GM19238 (cell line): ENCODE measurements around the gene ZFP3.
"Not testable (repeated sequence)": the region's sequence is repeated elsewhere in the genome, so short reads cannot be mapped to it uniquely, and the experiment has no call there.

Source experiments
- DNase-seq: peaks from one replicate; pipeline ENCODE4 v3.0.0; 2011; ENCODE audit warnings: low spot score; ENCODE audit not compliant: insufficient read length

Gene ZFP3

GRCh38 chr17:5077275-5077674 is 992 bp upstream of the ZFP3 start:
- not testable (repeated sequence) for DNase-seq

DNA sequence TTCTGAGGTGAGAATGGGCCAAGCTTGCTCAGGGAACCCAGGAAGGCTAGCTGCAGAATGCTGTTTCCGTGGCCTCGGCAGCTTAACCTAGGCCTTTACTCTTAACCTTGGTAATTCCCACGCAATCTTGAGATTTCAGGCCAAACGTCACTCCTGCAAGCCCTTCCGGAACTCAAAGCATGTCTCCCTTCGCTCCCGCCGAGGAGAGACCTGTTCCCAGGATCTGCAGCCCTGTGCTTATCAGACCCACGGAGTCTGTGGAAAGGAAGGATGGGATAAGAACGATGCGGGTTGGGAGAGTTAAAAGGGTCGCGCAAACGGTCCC is 524 bp upstream of the ZFP3 start:
- DNase-seq, result no peak

GRCh38 chr17:5080591-5080990 is 2.3 kb downstream of the ZFP3 start:
- DNase-seq, result no peak

GRCh38 chr17:5092218-5093010 is 14.1 kb downstream of the ZFP3 start:
- no peak for DNase-seq

GRCh38 chr17:5096731-5097100 is 18.4 kb downstream of the ZFP3 start:
- no peak for DNase-seq

DNA sequence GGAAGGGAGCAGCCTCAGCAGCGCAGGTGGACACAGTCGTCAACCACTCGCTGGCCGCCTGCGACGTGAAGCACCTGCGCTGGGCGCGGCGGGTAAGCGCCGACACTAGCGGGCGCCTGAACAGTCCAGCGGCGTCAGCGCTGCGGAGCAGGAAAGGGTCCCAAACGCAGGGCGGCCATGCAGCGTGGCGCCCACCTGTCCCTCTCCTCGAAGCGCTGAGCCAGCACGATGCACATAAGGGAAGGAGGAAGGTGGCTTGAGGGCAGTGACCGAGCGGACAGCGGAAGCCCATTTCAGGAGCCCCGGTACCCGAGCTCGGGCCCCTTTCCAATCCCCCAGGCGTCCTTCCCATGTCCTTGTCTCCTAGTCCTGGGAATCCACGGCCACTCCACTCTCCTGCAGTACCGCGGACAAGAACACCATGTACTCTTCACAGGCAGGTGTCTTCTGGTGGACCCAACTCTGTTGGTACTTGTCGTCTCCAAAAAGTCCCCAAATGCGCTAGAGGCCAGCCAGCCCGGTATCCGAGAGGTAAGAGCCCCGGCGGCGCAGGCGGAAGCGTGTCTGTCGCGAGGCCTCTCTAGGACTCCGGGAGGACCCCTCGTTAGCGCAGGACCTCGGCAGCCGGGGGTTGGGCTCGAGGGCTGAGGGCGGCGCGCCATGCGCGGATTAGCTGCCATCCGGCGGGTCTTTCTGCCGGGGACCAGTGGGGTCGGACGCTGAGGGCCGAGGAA is 19.0 kb downstream of the ZFP3 start:
- no peak for DNase-seq

DNA sequence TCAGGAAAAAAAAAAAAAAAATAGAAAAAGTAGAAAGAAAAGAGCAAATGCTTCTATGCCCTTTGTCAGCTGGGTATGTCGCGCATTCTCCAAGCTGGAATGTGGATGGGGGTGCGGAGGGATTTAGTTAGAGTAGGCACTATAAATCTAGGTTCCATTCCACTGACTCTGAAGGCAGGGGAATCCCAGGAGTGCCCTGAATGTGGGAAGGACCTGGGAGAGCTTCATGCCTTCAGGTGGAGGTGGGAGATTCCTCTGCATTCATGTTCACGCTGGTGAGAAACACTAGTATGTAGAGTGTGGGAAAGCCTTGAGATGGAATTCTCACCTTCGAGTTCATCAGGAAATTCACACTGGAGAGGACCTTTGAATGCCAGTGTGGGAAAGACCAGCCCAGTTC is 21.0 kb downstream of the ZFP3 start:
- DNase-seq, result no peak

DNA sequence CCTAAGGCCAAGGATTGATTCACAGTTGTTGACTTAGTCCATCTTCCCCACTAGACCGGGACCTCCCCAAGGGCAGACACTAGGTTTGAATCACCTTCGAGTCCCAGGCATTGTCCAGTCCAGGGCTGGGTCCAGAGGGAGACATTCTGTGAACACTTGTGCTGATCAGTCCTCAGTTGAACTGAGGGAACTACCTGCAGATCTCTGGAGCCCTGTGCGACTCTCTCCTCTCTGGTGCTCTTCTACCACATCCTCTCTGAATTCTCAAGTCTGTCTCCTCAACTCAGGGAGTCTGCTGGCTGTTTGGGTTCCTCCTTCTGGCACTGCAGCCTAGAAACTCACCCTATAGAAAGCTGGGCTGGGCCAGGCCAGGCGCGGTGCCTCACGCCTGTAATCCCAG is 22.6 kb downstream of the ZFP3 start:
- no peak for DNase-seq

- no peak for DNase-seq
Measured at GRCh38 chr17:5110816-5111215, 32.5 kb downstream of the ZFP3 start.

DNA sequence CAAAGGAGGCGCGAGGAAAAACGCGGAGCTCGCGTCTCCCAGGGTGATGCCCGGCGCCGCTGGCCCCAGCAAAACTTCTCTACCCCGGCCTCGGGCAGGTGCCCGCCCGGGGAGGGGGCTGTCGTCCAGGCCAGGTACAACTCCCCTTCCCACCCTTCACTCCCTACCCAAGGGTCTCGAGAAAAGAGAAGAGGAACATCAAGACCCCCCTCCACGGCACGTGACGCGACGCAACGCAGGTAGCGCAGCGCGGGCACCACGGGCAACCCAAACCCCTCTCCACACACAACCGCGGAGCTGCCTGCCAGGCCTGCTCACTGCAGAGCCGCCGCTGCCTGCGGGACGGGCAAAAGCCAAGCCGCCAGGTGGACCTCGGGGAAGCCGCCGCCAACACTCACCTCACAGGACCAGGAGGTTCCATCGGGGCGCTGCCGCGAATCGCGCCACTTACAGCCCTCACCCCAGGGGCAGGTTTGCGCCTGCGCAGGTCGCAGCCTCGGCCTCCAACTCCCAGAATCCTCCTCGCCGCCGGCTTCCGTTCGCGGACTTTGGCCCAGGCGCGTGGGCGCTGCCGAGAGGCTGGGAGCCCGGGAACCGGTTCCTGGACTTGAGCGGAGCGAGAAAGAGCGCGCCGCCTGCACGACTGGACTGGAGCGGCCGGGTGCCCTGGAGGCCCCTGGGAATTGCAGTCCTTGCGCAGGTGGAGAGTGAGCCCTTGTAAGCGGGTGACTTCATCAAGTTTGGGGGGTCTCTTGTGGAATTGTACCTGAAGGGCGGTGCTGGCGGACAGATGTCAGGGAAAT is 33.3 kb downstream of the ZFP3 start, which contains the start of gene ZNF232:
Gene ZNF232 (minus strand): TSS at position 477 of the 803 bp plus-strand sequence. CDS start 56 bp downstream, at position 421.
- peak; percentile 95 for DNase-seq

DNA sequence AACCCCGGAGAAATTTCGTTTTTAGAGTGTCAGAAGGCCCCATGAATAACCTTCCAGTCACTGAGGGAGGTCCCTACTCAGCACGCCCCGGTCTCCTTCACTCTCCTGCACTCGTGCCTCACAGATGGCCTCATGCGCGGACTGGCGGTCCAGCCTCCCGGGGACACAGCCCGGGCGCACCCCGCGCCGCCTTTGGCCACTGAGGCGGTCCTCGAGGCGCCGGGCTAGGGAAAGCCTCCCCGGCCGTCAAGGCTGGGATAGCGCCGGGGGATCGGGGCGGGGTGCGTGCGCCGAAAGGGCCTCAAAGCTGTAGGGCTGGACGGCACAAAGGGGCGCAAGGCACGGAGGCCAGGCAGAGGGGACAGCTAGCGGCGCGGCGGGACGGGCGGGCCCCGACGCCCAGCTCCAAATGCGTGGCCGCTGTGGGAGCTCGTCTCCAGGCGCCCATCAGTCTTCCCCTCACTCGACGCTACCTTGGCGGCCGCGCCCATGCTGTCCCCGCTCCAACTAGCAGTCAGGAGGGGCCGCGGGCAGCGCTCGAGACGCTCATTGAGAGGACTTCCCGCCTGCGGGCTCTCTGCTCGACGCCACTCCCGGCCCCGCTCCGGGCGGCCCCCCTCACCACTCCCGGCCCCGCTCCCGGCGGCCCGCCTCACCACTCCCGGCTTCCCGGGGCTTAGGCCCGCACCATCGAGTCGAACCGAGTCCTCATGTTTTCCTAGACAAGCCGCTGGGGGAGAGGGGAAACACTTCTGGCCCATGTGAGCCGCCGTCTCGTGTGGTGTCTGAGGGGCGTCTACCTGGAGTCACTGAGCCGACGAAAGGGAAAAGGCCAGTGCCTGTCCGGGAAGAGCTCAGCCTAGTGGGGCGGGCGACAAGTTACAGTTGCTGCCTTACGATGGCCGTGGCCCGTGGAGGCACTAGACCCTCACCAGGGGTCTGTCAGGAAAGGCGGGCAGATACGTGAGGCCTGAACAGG is 37.7 kb downstream of the ZFP3 start, which contains the start of gene USP6:
Gene USP6 (plus strand): TSS at position 360 of the 979 bp plus-strand sequence. CDS start 14,336 bp downstream, outside the sequence.
- no peak for DNase-seq

DNA sequence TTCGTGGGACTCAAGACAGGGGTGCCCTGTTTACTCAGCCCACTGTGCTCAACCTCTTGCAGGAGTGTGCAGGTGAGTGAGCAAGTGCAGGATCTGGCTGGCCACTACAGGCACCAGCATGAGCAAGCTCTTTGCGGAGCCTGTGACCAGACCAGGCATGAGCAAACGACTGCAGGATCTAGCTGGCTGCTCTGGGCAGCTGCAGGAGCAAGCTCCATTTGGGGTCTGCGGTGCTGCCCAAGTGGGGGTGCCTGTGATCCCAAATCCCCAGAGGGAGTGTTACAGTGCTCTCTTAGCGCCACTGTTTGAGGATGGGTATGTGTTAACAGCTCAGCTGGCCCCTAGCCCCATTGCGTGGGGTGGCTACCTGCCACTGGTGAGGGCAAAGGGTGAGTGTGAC is 40.0 kb downstream of the ZFP3 start:
- no peak for DNase-seq

DNA sequence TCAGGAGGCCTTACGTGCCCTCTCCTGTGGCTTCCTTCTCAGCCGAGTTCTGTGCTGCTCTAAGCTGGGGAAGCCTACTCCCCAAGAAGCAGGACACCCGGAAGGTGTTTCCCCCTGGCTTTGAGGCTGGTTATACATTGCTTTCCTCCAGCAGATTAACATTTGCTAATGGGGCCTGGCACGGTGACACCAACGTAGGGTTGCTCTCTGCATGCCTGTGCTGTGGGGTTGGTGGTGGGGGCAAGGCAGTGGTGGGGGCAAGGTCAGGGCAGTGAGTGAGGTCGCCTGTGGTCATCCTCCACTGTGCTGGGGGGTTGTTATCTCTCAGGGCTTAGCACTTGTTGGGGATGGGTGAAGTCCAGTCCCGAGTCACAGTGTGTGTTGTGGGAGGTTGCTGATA is 41.8 kb downstream of the ZFP3 start:
- no peak for DNase-seq

DNA sequence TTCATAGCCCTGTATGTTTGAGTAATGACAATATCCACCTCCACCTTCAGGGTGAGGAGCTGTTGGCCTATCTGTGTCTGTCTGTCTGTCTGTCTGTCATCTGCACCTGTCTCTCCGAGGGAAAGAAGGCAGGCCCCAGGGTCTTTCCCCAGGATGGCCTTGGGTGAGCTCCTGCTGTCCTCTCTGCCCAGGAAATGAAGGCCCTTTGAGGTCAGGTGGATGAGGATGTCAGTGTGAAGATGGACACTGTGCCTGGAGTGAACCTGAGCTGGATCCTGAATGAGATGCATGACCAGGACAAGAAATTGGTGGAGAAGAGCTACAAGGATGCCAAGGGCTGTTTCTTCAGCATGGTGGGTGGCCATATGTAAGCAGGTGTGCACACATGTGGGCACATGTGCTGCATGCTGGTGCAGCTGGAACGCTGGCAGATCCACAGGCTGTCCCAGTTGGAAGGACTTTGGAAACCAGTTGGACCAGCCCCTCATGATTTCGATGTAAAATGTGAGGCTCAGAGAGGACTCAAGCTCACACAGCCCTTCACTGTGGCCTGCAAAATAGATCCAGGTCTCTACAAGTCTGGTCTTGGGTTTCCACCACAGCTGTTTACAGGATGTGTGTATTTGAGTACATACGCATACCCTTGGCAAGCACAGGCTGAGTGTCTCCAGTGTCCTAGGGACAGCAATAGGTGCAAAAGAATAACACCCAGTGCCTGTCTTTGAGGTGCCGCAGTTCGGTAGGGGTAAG is 42.3 kb downstream of the ZFP3 start:
- not testable (repeated sequence) for DNase-seq

DNA sequence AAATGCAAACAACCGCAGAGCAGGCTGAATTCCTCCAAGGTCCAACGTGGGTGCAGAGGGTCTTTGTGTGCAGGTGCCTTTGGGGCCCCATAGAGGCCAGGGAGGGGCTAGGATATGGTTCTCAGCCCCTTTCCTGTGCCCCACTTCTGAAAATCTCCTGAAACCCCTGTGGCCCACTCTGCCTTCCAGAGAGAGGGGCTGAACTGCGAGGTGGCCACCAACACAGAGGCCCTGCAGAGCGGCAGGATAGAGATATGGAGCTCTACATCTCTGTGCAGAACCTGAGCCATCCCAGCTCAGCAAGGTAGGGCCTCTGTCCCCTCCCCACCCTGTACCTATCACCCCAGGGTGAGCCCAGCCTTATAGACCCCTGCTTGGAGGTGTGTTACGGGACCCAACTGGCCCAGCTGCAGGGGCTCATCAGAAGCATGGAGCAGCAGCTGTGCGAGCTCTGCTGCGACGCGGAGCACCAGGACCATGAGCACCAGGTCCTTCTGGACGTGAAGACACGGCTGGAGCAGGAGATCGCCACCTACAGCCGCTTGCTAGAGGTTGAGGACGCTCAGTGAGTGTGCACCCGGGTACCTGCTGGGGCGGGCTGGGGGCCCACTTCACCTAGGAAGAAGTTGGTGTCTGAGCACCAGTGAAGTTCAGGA is 43.0 kb downstream of the ZFP3 start:
- DNase-seq, result no peak

DNA sequence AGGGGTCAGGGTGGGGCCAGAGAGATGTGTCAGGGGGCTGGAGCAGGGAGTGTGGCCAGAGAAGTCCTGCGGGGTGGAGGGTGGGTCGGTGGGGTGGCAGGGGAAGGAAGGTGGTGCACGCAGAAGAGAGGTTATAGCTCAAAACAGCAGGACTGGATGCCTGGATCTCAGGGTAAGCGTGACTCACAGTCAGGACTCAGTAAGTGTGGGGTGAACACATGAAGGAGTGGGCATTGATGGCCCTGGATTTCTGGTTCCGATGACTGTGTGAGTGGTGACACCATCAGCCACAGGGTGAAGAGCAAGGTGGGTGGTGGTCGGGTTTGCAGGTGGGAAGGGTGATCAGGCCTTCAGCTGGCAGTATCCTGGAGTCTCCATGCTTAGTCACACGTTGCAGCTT is 43.8 kb downstream of the ZFP3 start:
- DNase-seq, result not testable (repeated sequence)

DNA sequence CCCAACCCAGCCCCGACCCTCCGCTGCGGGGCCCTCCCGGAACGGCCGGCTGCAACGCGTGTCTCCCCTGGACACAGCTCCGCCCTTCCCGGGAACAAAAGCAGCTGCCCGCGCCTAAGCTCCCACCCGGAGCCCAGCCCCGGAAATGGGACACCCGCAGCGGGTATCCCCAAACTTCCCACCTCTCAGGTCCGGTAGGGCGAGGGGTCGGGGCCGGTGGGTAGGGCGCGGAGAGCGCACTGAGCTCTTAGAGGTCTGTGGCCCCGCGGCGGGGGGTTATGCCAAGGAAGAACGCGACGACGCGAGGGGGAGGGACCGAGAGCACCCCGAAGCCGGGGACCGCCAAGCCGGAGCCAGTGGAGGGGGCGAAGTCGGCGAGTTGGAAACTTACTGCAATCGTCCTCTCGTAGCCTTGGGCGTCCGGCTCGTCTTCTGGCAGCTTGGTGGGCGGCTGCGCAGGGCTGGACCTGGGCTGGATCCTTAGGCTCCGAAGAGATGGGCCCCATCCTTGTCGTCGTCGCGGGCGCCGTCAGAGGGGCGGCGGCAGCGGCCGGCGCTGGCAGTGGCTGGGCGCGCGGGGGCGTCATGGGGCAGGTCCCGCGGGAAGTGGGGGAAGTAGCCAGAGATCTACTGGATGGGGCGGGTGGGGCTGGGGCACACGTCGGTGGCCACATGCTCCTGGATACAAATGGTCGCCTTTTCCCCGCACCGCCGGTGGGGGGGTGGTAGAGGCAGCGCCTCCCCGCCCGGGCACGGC is 44.5 kb downstream of the ZFP3 start:
- DNase-seq, result no peak

GRCh38 chr17:5123343-5124124 is 45.3 kb downstream of the ZFP3 start:
- DNase-seq, result no peak
